Neural cell (in vitro differentiated cells): ENCODE data around the gene PRKCE. TPM values are rescaled to one million over a fixed set of nuclear protein-coding genes. Genes with fewer than 3 reads are reported as not detected.

Experiments
- H2AFZ ChIP-seq: fragments of 200-600, 300-800 bp; sonication (generic), shearing (Covaris generic); 2 replicates; pipeline ENCODE4 v1.6.0; 2014; ENCODE audit warnings: low read depth, mild to moderate bottlenecking, antibody characterized with exemption, low read length, moderate library complexity
- H3F3A ChIP-seq: fragments of 200-600 bp; shearing (Covaris generic); 2 replicates; pipeline ENCODE4 v1.6.1; 2016; ENCODE audit warnings: mild to moderate bottlenecking, moderate library complexity, mixed read lengths, antibody characterized with exemption, low read length; ENCODE audit not compliant: insufficient read depth, poor library complexity, severe bottlenecking
- H3K27ac ChIP-seq: fragments of 200-600, 300-800 bp; sonication (generic), shearing (Covaris generic); 2 replicates; pipeline ENCODE4 v1.5.1; 2014; ENCODE audit warnings: mild to moderate bottlenecking, low read length, moderate library complexity
- H3K27me3 ChIP-seq: fragments of 300-800, 200-600 bp; sonication (generic), shearing (Covaris generic); 2 replicates; pipeline ENCODE4 v1.6.0; 2014; ENCODE audit warnings: mild to moderate bottlenecking, low read depth, low read length, moderate library complexity; ENCODE audit not compliant: insufficient read depth
- H3K36me3 ChIP-seq: fragments of 300-800, 200-600 bp; sonication (generic), shearing (Covaris generic); 2 replicates; pipeline ENCODE4 v1.5.1; 2014; ENCODE audit warnings: mild to moderate bottlenecking, antibody characterized with exemption, low read length, moderate library complexity; ENCODE audit not compliant: insufficient read depth
- H3K4me2 ChIP-seq: fragments of 300-800, 200-600 bp; sonication (generic), shearing (Covaris generic); 2 replicates; pipeline ENCODE4 v1.6.0; 2014; ENCODE audit warnings: mild to moderate bottlenecking, low read length
- H3K4me3 ChIP-seq: fragments of 300-800, 200-600 bp; sonication (generic), shearing (Covaris generic); 2 replicates; pipeline ENCODE4 v1.5.1; 2014; ENCODE audit warnings: mild to moderate bottlenecking, low read length, moderate library complexity
- H3K79me2 ChIP-seq: fragments of 200-600 bp; shearing (Covaris generic); replicated peaks from 2 replicates; pipeline ENCODE4 v1.6.0; 2014; ENCODE audit warnings: mild to moderate bottlenecking, low read length, moderate library complexity; ENCODE audit not compliant: insufficient read depth
- H3K9ac ChIP-seq: fragments of 300-800, 200-600 bp; sonication (generic), shearing (Covaris generic); 2 replicates; pipeline ENCODE4 v1.6.1; 2016; ENCODE audit warnings: mild to moderate bottlenecking, low read length, mixed read lengths
- H3K9me2 ChIP-seq: fragments of 200-600 bp; shearing (Covaris generic); 2 replicates; pipeline ENCODE4 v1.6.1; 2016; ENCODE audit warnings: mild to moderate bottlenecking, low read length, mixed read lengths; ENCODE audit not compliant: insufficient read depth
- H3K9me3 ChIP-seq: fragments of 200-600, 300-800 bp; sonication (generic), shearing (Covaris generic); 2 replicates; pipeline ENCODE4 v1.6.1; 2016; ENCODE audit warnings: mild to moderate bottlenecking, mixed run types, low read length, moderate library complexity, mixed read lengths
- H4K20me1 ChIP-seq: fragments of 200-600 bp; shearing (Covaris generic); 2 replicates; pipeline ENCODE4 v1.6.1; 2016; ENCODE audit warnings: mild to moderate bottlenecking, mixed run types; ENCODE audit not compliant: insufficient read depth
- CTCF ChIP-seq: fragments of 450-650 bp; IDR thresholded peaks from 2 replicates; pipeline ENCODE4 v1.5.1; 2014; ENCODE audit warnings: antibody characterized with exemption, mild to moderate bottlenecking, moderate library complexity; ENCODE audit not compliant: poor library complexity, severe bottlenecking
- EP300 ChIP-seq: fragments of 450-650 bp; conservative IDR thresholded peaks from 2 replicates; pipeline ENCODE4 v1.6.1; 2014; ENCODE audit warnings: antibody characterized with exemption, mild to moderate bottlenecking, moderate library complexity; ENCODE audit not compliant: poor library complexity, severe bottlenecking
- EZH2 ChIP-seq: fragments of 200-600, 300-800 bp; shearing (Covaris generic), sonication (generic); IDR thresholded peaks from 2 replicates; pipeline ENCODE4 v1.6.1; 2014; ENCODE audit warnings: antibody characterized with exemption, low read length, borderline replicate concordance, mild to moderate bottlenecking; ENCODE audit not compliant: insufficient read depth, poor library complexity, severe bottlenecking
- MXI1 ChIP-seq: fragments of 450-650 bp; conservative IDR thresholded peaks from 2 replicates; pipeline ENCODE4 v1.6.1; 2014; ENCODE audit warnings: antibody characterized with exemption, mild to moderate bottlenecking; ENCODE audit not compliant: poor library complexity, severe bottlenecking
- POLR2AphosphoS5 ChIP-seq: IDR thresholded peaks from 2 replicates; pipeline ENCODE4 v1.6.1; 2012
- RAD21 ChIP-seq: fragments of 450-650 bp; conservative IDR thresholded peaks from 2 replicates; pipeline ENCODE4 v1.6.1; 2014; ENCODE audit warnings: antibody characterized with exemption, mild to moderate bottlenecking, moderate library complexity
- REST ChIP-seq: IDR thresholded peaks from 2 replicates; pipeline ENCODE4 v1.6.1; 2012; ENCODE audit warnings: borderline replicate concordance
- SMC3 ChIP-seq: fragments of 450-650 bp; conservative IDR thresholded peaks from 2 replicates; pipeline ENCODE4 v1.6.1; 2014; ENCODE audit warnings: antibody characterized with exemption, mild to moderate bottlenecking, moderate library complexity; ENCODE audit not compliant: poor library complexity
- TAF1 ChIP-seq: IDR thresholded peaks from 2 replicates; pipeline ENCODE4 v1.6.1; 2012; ENCODE audit warnings: low read depth
- polyA plus RNA-seq: library from polyadenylated mRNA; depleted of rRNA; stranded (reverse); fragments of >200 nt; gene quantifications from 2 replicates; pipeline ENCODE4 v1.2.3, GENCODE V29; 2014

The PRKCE gene
- polyA plus RNA-seq, 1 donor from 2014 or later: 5.4 TPM

- no peaks in the 10 kb centered on the region for H3K79me2 ChIP-seq
- H3K9ac ChIP-seq: no peak overlapping the region
- H2AFZ ChIP-seq: no peak overlapping the region
- no peaks in the 10 kb centered on the region for H3K36me3 ChIP-seq
- no peak overlapping the region for H3K27ac ChIP-seq
- no peaks in the 10 kb centered on the region for H3F3A ChIP-seq
- H3K4me3 ChIP-seq: no peak overlapping the region
- TF ChIP-seq REST (no peak), SMC3 (no peak), MXI1 (no peak), CTCF (no peak), TAF1 (no peak), RAD21 (no peak), EP300 (no peak), EZH2 (no peak), POLR2AphosphoS5 (no peak)
- no peaks in the 10 kb centered on the region for H4K20me1 ChIP-seq
- no peak overlapping the region for H3K4me2 ChIP-seq
- H3K27me3 ChIP-seq: no peaks in the 10 kb centered on the region
- H3K9me2 ChIP-seq: no peaks in the 10 kb centered on the region
- H3K9me3 ChIP-seq: no peaks in the 10 kb centered on the region
Measured at GRCh38 chr2:45681675-45682074, 30.2 kb downstream of the PRKCE start.

GRCh38 chr2:45683292-45683691, 31.8 kb downstream of the PRKCE start:
- no peak overlapping the region for H3K4me3 ChIP-seq
- H3K79me2 ChIP-seq: no peaks in the 10 kb centered on the region
- no peak overlapping the region for H3K9ac ChIP-seq
- no peaks in the 10 kb centered on the region for H3K36me3 ChIP-seq
- no peak overlapping the region for H3K27ac ChIP-seq
- no peaks in the 10 kb centered on the region for H3K27me3 ChIP-seq
- H3K9me3 ChIP-seq: no peaks in the 10 kb centered on the region
- H4K20me1 ChIP-seq: no peaks in the 10 kb centered on the region
- no peaks in the 10 kb centered on the region for H3K9me2 ChIP-seq
- no peak overlapping the region for H3K4me2 ChIP-seq
- TF ChIP-seq POLR2AphosphoS5 (no peak), EP300 (no peak), SMC3 (no peak), EZH2 (no peak), REST (no peak), MXI1 (no peak), RAD21 (no peak), CTCF (no peak), TAF1 (no peak)
- H2AFZ ChIP-seq: no peak overlapping the region
- H3F3A ChIP-seq: no peaks in the 10 kb centered on the region
